DOHH2 (cell line): ENCODE measurements around the gene MANSC4.

Source experiments
- H3F3A ChIP-seq: fragments of 200-600 bp; sonication (generic), shearing (Covaris generic); 2 replicates; pipeline ENCODE4 v1.6.0; 2016; ENCODE audit warnings: antibody characterized with exemption, mild to moderate bottlenecking; ENCODE audit not compliant: control insufficient read depth, insufficient read depth
- H3K27ac ChIP-seq: fragments of 200-600 bp; sonication (generic); 2 replicates; pipeline ENCODE4 v1.5.1; 2014; ENCODE audit warnings: low read depth, mild to moderate bottlenecking, low read length, moderate library complexity
- H3K27me3 ChIP-seq: fragments of 200-600 bp; sonication (generic); 2 replicates; pipeline ENCODE4 v1.6.1; 2014; ENCODE audit warnings: mild to moderate bottlenecking, low read length, mixed read lengths; ENCODE audit not compliant: control insufficient read depth
- H3K36me3 ChIP-seq: fragments of 200-600 bp; sonication (generic); 2 replicates; pipeline ENCODE4 v1.6.1; 2014; ENCODE audit warnings: mild to moderate bottlenecking, low read length, moderate library complexity, mixed read lengths; ENCODE audit not compliant: control insufficient read depth
- H3K4me1 ChIP-seq: fragments of 200-600 bp; sonication (generic); 2 replicates; pipeline ENCODE4 v1.6.1; 2014; ENCODE audit warnings: mild to moderate bottlenecking, low read length, mixed read lengths; ENCODE audit not compliant: control insufficient read depth
- H3K4me2 ChIP-seq: fragments of 200-600 bp; sonication (generic); 2 replicates; pipeline ENCODE4 v1.6.0; 2014; ENCODE audit warnings: mild to moderate bottlenecking, low read length, moderate library complexity
- H3K4me3 ChIP-seq: fragments of 200-600 bp; sonication (generic); 2 replicates; pipeline ENCODE4 v1.5.1; 2014; ENCODE audit warnings: mild to moderate bottlenecking, low read length, mixed read lengths
- H3K79me2 ChIP-seq: fragments of 200-600 bp; sonication (generic); 2 replicates; pipeline ENCODE4 v1.6.1; 2014; ENCODE audit warnings: mild to moderate bottlenecking, low read length, mixed read lengths; ENCODE audit not compliant: control insufficient read depth
- H3K9me2 ChIP-seq: fragments of 200-600 bp; sonication (generic); replicated peaks from 2 replicates; pipeline ENCODE4 v1.6.1; 2014; ENCODE audit warnings: mild to moderate bottlenecking, low read length, mixed read lengths; ENCODE audit not compliant: control insufficient read depth
- H3K9me3 ChIP-seq: fragments of 200-600 bp; sonication (generic); 2 replicates; pipeline ENCODE4 v1.6.1; 2014; ENCODE audit warnings: antibody characterized with exemption, low read length, mixed read lengths; ENCODE audit not compliant: control insufficient read depth, insufficient read depth
- H4K20me1 ChIP-seq: fragments of 200-600 bp; sonication (generic); 2 replicates; pipeline ENCODE4 v1.6.0; 2014; ENCODE audit warnings: low read depth, mild to moderate bottlenecking, antibody characterized with exemption, low read length, moderate library complexity; ENCODE audit not compliant: control insufficient read depth, insufficient read depth
- CTCF ChIP-seq: fragments of 200-600 bp; sonication (generic); IDR thresholded peaks from one replicate; pipeline ENCODE4 v1.5.1; 2014; ENCODE audit warnings: antibody characterized with exemption, mild to moderate bottlenecking, low read depth, low read length; ENCODE audit not compliant: poor library complexity, severe bottlenecking
- EZH2phosphoT487 ChIP-seq: fragments of 200-600 bp; sonication (generic); IDR thresholded peaks from 2 replicates; pipeline ENCODE4 v1.6.1; 2017; ENCODE audit warnings: borderline replicate concordance, mild to moderate bottlenecking, antibody characterized with exemption, low read length, moderate library complexity, mixed read lengths

MANSC4 gene

DNA sequence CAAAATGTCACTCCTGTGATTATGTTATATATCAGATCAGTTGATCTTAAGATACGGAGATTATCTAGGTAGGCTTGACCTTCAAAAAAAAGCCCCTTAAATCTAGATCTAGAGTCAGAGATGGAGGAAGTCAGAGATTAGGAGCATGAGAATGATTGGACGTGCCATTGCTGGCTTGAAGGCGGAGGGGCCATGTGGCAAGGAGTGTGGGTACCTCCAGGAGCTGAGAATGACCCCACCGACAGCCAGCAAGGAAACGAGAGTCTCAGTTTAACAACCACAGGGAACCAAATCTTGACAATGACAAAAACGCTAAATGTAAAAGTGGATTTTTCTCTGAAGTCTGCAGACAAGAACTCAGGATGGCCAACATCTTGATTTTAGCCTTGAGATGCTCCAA, 32.5 kb upstream of the MANSC4 start:
- TF ChIP-seq EZH2phosphoT487, result no peak
- TF ChIP-seq CTCF, result no peak
- Histone ChIP-seq H3K4me2 (no peak overlapping the region), H3K4me1 (peaks cover 4% of the 10 kb centered on the region; the same call in 1 of the 2 replicates), H3K36me3 (no peaks in the 10 kb centered on the region), H3K27ac (no peak overlapping the region), H3K27me3 (no peaks in the 10 kb centered on the region; the same call in 1 of the 2 replicates), H3K79me2 (no peaks in the 10 kb centered on the region), H3K4me3 (no peak overlapping the region), H3F3A (no peaks in the 10 kb centered on the region), H3K9me2 (no peaks in the 10 kb centered on the region), H3K9me3 (no peaks in the 10 kb centered on the region), H4K20me1 (no peaks in the 10 kb centered on the region)

DNA sequence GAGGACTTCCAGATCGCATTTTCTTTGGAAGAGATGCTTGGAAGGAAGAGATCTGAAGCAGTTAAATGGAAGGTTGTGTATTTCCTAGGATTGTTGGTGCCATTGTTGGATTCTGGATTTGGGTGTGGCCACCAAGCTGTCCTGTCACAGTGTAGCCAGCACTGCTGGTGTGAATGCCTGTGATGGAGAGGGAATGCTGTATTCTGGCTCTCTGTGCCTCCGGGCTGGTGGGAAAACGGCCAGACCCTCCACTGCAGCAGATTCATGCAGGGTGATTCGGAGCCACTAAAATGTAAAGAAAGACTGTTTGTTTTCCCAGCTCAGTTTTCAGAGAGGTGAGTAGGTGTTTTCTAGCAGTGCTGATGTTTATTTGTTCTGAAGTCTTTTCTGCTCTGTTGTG, 30.7 kb upstream of the MANSC4 start:
- no peak overlapping the region for H3K4me2 ChIP-seq
- H3K4me1 ChIP-seq, result peaks cover 4% of the 10 kb centered on the region; the same call in 1 of the 2 replicates

GRCh38 chr12:27808841-27809240, 28.8 kb upstream of the MANSC4 start:
- Histone ChIP-seq H3F3A (no peaks in the 10 kb centered on the region), H3K36me3 (no peaks in the 10 kb centered on the region), H3K27me3 (no peaks in the 10 kb centered on the region; the same call in 1 of the 2 replicates), H3K9me3 (no peaks in the 10 kb centered on the region), H3K79me2 (no peaks in the 10 kb centered on the region), H3K4me2 (no peak overlapping the region), H3K9me2 (no peaks in the 10 kb centered on the region), H3K27ac (no peak overlapping the region), H4K20me1 (no peaks in the 10 kb centered on the region), H3K4me3 (no peak overlapping the region), H3K4me1 (0 out of 2 replicates have a peak, but pooled peaks cover 3% of the 10 kb centered on the region)
- TF ChIP-seq CTCF, result no peak
- TF ChIP-seq EZH2phosphoT487, result no peak

More for the DNA sequence above, 30.7 kb upstream of the MANSC4 start:
- Histone ChIP-seq H3K9me3 (no peaks in the 10 kb centered on the region), H3K36me3 (no peaks in the 10 kb centered on the region), H3K79me2 (no peaks in the 10 kb centered on the region), H3K27me3 (no peaks in the 10 kb centered on the region; the same call in 1 of the 2 replicates), H3K9me2 (no peaks in the 10 kb centered on the region), H3K27ac (no peak overlapping the region), H4K20me1 (no peaks in the 10 kb centered on the region), H3K4me3 (no peak overlapping the region), H3F3A (no peaks in the 10 kb centered on the region)
- TF ChIP-seq CTCF (no peak), EZH2phosphoT487 (no peak)
